Activated T-helper 1 cell treated with Interleukin-2 at 50 U/mL for 16 hours (primary cell): ENCODE measurements around the gene TCOF1.

Experiments used
- DNase-seq: peaks from one replicate; pipeline ENCODE4 v3.0.0-alpha.2; 2020; ENCODE audit warnings: low read depth

The TCOF1 gene

GRCh38 chr5:150391064-150391834, 33.8 kb downstream of the TCOF1 start:
- no peak for DNase-seq

- DNase-seq, result no peak
These were observed 34.5 kb downstream of the TCOF1 start for GRCh38 chr5:150391986-150392385.

- no peak for DNase-seq
These were observed 35.2 kb downstream of the TCOF1 start for GRCh38 chr5:150392680-150393079.

- DNase-seq, result no peak
These were observed 35.7 kb downstream of the TCOF1 start for GRCh38 chr5:150393096-150393645.

GRCh38 chr5:150394131-150394530, 36.6 kb downstream of the TCOF1 start:
- DNase-seq, result no peak

GRCh38 chr5:150394912-150395687, 37.6 kb downstream of the TCOF1 start:
- DNase-seq, result no peak

- DNase-seq, result no peak
These were observed 38.1 kb downstream of the TCOF1 start for GRCh38 chr5:150395688-150395975.

- no peak for DNase-seq
These were observed 38.8 kb downstream of the TCOF1 start for GRCh38 chr5:150396267-150396666.

GRCh38 chr5:150397146-150397781, 39.8 kb downstream of the TCOF1 start:
- DNase-seq, result no peak

- DNase-seq, result no peak
These were observed 40.6 kb downstream of the TCOF1 start for GRCh38 chr5:150397782-150398721.

GRCh38 chr5:150398722-150399523, 41.4 kb downstream of the TCOF1 start:
- DNase-seq, result no peak

- no peak for DNase-seq
These were observed 42.2 kb downstream of the TCOF1 start for GRCh38 chr5:150399524-150400211.

- DNase-seq, result no peak
These were observed 43.0 kb downstream of the TCOF1 start for GRCh38 chr5:150400316-150401075.

- DNase-seq, result no peak
These were observed 43.5 kb downstream of the TCOF1 start for GRCh38 chr5:150401076-150401375.

- no peak for DNase-seq
These were observed 44.1 kb downstream of the TCOF1 start for GRCh38 chr5:150401376-150402228.

GRCh38 chr5:150402229-150402773, 44.8 kb downstream of the TCOF1 start:
- DNase-seq, result no peak

- no peak for DNase-seq
These were observed 45.4 kb downstream of the TCOF1 start for GRCh38 chr5:150402901-150403342.

GRCh38 chr5:150404121-150404520, 46.6 kb downstream of the TCOF1 start:
- no peak for DNase-seq
